ENCODE results near the gene KCNT2.

Gene KCNT2

DNA sequence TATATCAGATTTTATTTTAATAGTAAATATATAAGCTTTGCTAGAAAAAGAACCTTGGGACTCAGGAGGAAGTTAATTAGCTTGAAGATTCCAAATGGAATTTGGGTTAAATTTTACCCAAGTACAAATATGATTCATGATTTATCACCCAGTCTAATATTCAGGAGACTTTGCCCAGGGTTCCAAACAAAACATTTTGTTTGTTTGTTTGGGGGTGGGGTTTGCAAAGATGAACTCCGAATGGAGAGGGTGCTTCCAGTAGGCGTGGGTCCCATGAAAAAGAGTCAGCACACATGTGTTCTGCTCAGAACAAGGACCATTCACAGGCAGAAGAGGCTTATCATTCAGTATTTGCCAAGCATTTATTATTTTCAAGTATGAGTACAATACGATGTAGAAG, 23.5 kb downstream of the KCNT2 start:
- no peak overlapping the region for H3K4me2 ChIP-seq (ENCODE audit: low read length)
- H4K20me1 ChIP-seq (ENCODE audit: control insufficient read depth, insufficient read depth, low read depth, low read length) = no peaks in the 10 kb centered on the region
- no peaks in the 10 kb centered on the region for H3K36me3 ChIP-seq (ENCODE audit: control insufficient read depth, low read length)
- no peaks in the 10 kb centered on the region for H3F3A ChIP-seq (ENCODE audit: control insufficient read depth, insufficient read depth)
- no peak for TF ChIP-seq EZH2phosphoT487 (IDR thresholded peaks at IDR 0.05; ENCODE audit: borderline replicate concordance, low read length)
- TF ChIP-seq, protein P1, sequence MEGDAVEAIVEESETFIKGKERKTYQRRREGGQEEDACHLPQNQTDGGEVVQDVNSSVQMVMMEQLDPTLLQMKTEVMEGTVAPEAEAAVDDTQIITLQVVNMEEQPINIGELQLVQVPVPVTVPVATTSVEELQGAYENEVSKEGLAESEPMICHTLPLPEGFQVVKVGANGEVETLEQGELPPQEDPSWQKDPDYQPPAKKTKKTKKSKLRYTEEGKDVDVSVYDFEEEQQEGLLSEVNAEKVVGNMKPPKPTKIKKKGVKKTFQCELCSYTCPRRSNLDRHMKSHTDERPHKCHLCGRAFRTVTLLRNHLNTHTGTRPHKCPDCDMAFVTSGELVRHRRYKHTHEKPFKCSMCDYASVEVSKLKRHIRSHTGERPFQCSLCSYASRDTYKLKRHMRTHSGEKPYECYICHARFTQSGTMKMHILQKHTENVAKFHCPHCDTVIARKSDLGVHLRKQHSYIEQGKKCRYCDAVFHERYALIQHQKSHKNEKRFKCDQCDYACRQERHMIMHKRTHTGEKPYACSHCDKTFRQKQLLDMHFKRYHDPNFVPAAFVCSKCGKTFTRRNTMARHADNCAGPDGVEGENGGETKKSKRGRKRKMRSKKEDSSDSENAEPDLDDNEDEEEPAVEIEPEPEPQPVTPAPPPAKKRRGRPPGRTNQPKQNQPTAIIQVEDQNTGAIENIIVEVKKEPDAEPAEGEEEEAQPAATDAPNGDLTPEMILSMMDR (IDR thresholded peaks at IDR 0.05; ENCODE audit: low read depth, low read length, poor library complexity, severe bottlenecking) = no peak
- no peaks in the 10 kb centered on the region for H3K27me3 ChIP-seq (ENCODE audit: control insufficient read depth, low read length)
- no peaks in the 10 kb centered on the region for H3K9me3 ChIP-seq (ENCODE audit: control insufficient read depth, insufficient read depth, low read length)
- H3K79me2 ChIP-seq (ENCODE audit: control insufficient read depth, low read length) = no peaks in the 10 kb centered on the region
- no peak overlapping the region for H3K27ac ChIP-seq (ENCODE audit: low read depth, low read length)
- no peaks in the 10 kb centered on the region for H3K9me2 ChIP-seq (replicated peaks; ENCODE audit: control insufficient read depth, low read length)
- no peaks in the 10 kb centered on the region for H3K4me1 ChIP-seq (ENCODE audit: control insufficient read depth, low read length)
- H3K4me3 ChIP-seq (ENCODE audit: low read length) = no peak overlapping the region

DNA sequence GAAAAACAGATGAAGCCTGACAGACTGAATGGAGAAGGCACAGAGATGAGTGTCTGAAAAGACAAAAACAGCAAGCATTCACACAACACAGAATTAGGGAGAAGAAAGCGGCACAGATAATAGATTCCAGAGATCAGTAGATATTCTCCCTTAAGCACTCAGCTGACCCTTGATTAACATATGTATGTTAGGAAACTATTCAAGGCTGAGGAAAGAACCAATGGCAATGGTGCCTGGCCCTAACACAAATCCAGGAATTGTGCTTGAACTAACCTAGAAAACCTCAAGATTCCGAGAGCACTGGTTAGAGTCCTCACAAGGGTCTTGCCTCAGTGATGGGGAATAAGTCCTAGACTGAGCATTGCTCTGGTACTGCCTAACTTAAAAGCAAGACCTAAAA, 30.9 kb downstream of the KCNT2 start:
- Histone ChIP-seq H3F3A (ENCODE audit: control insufficient read depth, insufficient read depth) (no peaks in the 10 kb centered on the region), H3K27ac (ENCODE audit: low read depth, low read length) (no peak overlapping the region), H3K27me3 (ENCODE audit: control insufficient read depth, low read length) (no peaks in the 10 kb centered on the region), H3K4me3 (ENCODE audit: low read length) (no peak overlapping the region), H3K9me3 (ENCODE audit: control insufficient read depth, insufficient read depth, low read length) (no peaks in the 10 kb centered on the region), H4K20me1 (ENCODE audit: control insufficient read depth, insufficient read depth, low read depth, low read length) (no peaks in the 10 kb centered on the region), H3K4me1 (ENCODE audit: control insufficient read depth, low read length) (no peaks in the 10 kb centered on the region), H3K9me2 (replicated peaks; ENCODE audit: control insufficient read depth, low read length) (no peaks in the 10 kb centered on the region), H3K4me2 (ENCODE audit: low read length) (no peak overlapping the region), H3K36me3 (ENCODE audit: control insufficient read depth, low read length) (no peaks in the 10 kb centered on the region), H3K79me2 (ENCODE audit: control insufficient read depth, low read length) (no peaks in the 10 kb centered on the region)
- no peak for TF ChIP-seq EZH2phosphoT487 (IDR thresholded peaks at IDR 0.05; ENCODE audit: borderline replicate concordance, low read length)
- TF ChIP-seq, protein P1 (IDR thresholded peaks at IDR 0.05; ENCODE audit: low read depth, low read length, poor library complexity, severe bottlenecking) = no peak

DNA sequence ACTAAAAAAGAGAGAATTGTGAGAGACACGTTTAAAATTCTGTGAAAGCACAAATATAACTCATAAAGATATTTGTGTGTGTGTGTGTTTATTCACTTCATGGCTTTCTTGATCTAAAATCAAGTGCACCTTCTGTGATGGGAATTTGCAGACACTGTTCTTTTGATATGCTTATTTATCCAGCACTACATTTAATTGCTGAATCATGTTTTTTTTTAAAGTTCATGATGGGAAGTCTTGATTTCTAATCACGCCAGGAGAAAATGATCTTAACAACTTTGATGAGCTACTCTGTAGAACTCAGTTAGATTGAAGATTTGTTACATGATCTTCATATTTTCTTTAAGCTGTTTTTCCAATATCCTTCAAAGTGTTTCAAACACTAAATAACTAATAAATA, 35.0 kb downstream of the KCNT2 start:
- H3K79me2 ChIP-seq (ENCODE audit: control insufficient read depth, low read length) = no peaks in the 10 kb centered on the region
- no peaks in the 10 kb centered on the region for H3K9me3 ChIP-seq (ENCODE audit: control insufficient read depth, insufficient read depth, low read length)
- TF ChIP-seq, protein P1 (IDR thresholded peaks at IDR 0.05; ENCODE audit: low read depth, low read length, poor library complexity, severe bottlenecking) = no peak
- TF ChIP-seq EZH2phosphoT487 (IDR thresholded peaks at IDR 0.05; ENCODE audit: borderline replicate concordance, low read length) = no peak

DNA sequence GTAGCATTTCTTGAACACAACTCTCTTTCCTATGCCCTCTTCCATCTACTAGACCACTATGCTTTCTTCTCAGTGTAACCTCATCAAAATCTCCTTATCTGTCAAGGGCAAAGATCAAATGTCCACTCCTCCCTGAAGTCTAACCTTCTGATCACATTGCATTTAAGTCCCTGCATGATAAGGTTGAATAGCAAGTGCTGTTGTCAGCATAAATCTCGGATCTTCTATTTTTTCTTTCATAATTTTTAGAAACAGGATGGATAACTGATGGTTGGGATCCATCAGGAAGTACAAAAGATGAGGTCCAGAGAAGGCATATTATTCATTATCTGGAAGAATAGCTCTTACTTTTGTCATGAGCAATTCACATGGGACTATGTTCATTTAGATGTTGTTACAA, 41.0 kb downstream of the KCNT2 start:
- Histone ChIP-seq H3K9me2 (replicated peaks; ENCODE audit: control insufficient read depth, low read length) (no peaks in the 10 kb centered on the region), H4K20me1 (ENCODE audit: control insufficient read depth, insufficient read depth, low read depth, low read length) (no peaks in the 10 kb centered on the region), H3K4me2 (ENCODE audit: low read length) (no peak overlapping the region), H3K36me3 (ENCODE audit: control insufficient read depth, low read length) (no peaks in the 10 kb centered on the region), H3K9me3 (ENCODE audit: control insufficient read depth, insufficient read depth, low read length) (peaks cover 8% of the 10 kb centered on the region), H3K4me1 (ENCODE audit: control insufficient read depth, low read length) (no peaks in the 10 kb centered on the region), H3F3A (ENCODE audit: control insufficient read depth, insufficient read depth) (no peaks in the 10 kb centered on the region), H3K27ac (ENCODE audit: low read depth, low read length) (no peak overlapping the region), H3K4me3 (ENCODE audit: low read length) (no peak overlapping the region), H3K79me2 (ENCODE audit: control insufficient read depth, low read length) (no peaks in the 10 kb centered on the region), H3K27me3 (ENCODE audit: control insufficient read depth, low read length) (no peaks in the 10 kb centered on the region)
- TF ChIP-seq, protein P1 (IDR thresholded peaks at IDR 0.05; ENCODE audit: low read depth, low read length, poor library complexity, severe bottlenecking) = no peak
- TF ChIP-seq EZH2phosphoT487 (IDR thresholded peaks at IDR 0.05; ENCODE audit: borderline replicate concordance, low read length) = no peak

More for the DNA sequence above, 35.0 kb downstream of the KCNT2 start:
- Histone ChIP-seq H4K20me1 (ENCODE audit: control insufficient read depth, insufficient read depth, low read depth, low read length) (no peaks in the 10 kb centered on the region), H3K27me3 (ENCODE audit: control insufficient read depth, low read length) (no peaks in the 10 kb centered on the region), H3K27ac (ENCODE audit: low read depth, low read length) (no peak overlapping the region), H3F3A (ENCODE audit: control insufficient read depth, insufficient read depth) (no peaks in the 10 kb centered on the region), H3K9me2 (replicated peaks; ENCODE audit: control insufficient read depth, low read length) (no peaks in the 10 kb centered on the region), H3K4me1 (ENCODE audit: control insufficient read depth, low read length) (no peaks in the 10 kb centered on the region), H3K36me3 (ENCODE audit: control insufficient read depth, low read length) (no peaks in the 10 kb centered on the region), H3K4me2 (ENCODE audit: low read length) (no peak overlapping the region), H3K4me3 (ENCODE audit: low read length) (no peak overlapping the region)

Measured in DOHH2 (cell line).